GM12891 (cell line): ENCODE data around the gene MAGEB3.

ENCODE experiments used
- POLR2A ChIP-seq: IDR thresholded peaks from 2 replicates; pipeline ENCODE4 v1.6.1; 2011; ENCODE audit warnings: low read depth, low read length, control low read depth
- POLR2AphosphoS5 ChIP-seq: IDR thresholded peaks from 2 replicates; pipeline ENCODE4 v1.6.1; 2011; ENCODE audit warnings: low read depth, low read length, control low read depth

DNA sequence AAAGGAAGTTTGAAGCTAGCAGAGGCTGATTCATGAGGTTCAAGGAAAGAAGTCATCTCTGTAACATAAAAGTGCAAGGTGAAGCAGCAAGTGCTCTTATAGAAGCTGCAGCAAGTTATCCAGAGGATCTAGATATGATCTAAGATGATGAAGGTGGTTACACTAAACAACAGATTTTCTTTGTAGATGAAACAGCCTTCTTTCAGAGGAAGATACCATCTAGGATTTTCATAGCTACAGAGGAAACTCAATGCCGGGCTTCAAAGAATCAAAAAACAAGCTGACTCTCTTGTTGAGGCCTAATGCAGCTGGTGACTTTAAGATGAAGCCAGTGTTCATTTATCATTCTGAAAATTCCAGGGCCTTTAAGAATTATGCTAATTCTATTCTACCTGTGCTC, 50.0 kb downstream of the MAGEB3 start:
- no peak for TF ChIP-seq POLR2AphosphoS5
- TF ChIP-seq POLR2A: no peak
